Inflammatory macrophage treated with lipopolysaccharide for 4 hours (primary cell): ENCODE data around the gene ARMC6.
"Not testable (repeated sequence)": the region's sequence is repeated elsewhere in the genome, so short reads cannot be mapped to it uniquely, and the experiment has no call there.

ENCODE experiments used
- DNase-seq: peaks from one replicate; pipeline ENCODE4 v3.0.0-alpha.2; 2020

Gene ARMC6

DNA sequence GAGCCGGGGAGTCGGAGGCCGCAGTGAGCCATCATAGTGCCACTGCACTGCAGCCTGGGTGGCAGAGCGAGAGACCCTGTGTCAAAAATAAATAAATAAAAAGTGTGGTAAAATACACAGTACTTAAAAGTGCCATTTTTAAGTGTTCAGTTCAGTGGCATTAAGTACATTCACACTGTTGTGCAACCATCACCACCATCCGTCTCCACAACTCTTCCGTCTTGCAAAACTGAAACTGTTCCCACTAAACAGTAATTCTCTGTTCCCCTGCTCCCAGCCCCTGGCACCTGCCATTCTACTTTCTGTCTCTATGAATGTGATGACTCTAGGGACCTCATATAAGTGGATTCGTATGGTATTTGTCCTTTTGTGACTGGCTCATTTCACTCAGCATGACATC, 43.7 kb downstream of the ARMC6 start:
- DNase-seq: peak; percentile 53

- DNase-seq: no peak
Observed at GRCh38 chr19:19078801-19079200, 45.4 kb downstream of the ARMC6 start.

DNA sequence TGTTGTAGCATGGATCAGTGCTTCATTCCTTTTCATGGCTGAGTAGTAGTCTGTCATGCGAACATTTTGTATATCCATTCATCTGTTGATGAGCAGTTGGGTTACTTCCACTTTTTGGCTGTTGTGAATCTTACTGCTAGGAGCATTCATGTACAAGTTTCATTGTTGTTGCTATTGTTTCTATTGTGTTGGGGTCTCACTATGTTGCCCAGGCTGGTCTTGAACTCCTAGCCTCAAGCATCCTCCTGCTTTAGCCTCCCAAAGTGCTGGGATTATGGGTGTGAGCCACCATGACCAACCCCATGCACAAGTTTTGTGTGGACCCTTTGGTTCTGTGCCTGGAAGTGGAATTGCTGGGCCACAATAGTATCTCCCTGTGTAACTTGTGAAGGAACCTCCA, 46.2 kb downstream of the ARMC6 start:
- no peak for DNase-seq

- DNase-seq: no peak
Observed at GRCh38 chr19:19081642-19082151, 48.3 kb downstream of the ARMC6 start.

GRCh38 chr19:19083413-19084178, 50.2 kb downstream of the ARMC6 start:
- no peak for DNase-seq

DNA sequence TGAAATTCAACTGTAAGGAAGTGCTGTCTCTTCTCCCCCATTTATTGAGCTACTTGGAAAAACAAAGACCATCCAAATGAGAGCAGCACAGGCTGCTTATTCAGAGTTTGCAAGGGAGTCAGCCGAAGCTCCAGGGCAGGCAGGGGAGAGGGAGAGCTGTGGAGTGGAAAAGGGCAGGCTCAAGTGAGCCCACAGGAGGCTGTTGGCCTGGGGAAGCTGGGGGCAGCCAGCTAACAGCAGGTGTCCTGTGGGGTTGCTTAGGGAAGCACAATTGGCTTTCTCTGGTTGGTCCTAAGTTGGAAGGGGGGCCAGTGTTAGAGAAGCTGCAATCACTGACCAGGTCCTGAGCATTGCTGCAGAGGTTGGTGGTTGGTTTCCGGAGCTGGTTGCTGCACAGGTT, 54.3 kb downstream of the ARMC6 start:
- DNase-seq: no peak

GRCh38 chr19:19094513-19094912, 61.1 kb downstream of the ARMC6 start:
- DNase-seq: no peak

GRCh38 chr19:19095691-19096090, 62.3 kb downstream of the ARMC6 start:
- DNase-seq: no peak

DNA sequence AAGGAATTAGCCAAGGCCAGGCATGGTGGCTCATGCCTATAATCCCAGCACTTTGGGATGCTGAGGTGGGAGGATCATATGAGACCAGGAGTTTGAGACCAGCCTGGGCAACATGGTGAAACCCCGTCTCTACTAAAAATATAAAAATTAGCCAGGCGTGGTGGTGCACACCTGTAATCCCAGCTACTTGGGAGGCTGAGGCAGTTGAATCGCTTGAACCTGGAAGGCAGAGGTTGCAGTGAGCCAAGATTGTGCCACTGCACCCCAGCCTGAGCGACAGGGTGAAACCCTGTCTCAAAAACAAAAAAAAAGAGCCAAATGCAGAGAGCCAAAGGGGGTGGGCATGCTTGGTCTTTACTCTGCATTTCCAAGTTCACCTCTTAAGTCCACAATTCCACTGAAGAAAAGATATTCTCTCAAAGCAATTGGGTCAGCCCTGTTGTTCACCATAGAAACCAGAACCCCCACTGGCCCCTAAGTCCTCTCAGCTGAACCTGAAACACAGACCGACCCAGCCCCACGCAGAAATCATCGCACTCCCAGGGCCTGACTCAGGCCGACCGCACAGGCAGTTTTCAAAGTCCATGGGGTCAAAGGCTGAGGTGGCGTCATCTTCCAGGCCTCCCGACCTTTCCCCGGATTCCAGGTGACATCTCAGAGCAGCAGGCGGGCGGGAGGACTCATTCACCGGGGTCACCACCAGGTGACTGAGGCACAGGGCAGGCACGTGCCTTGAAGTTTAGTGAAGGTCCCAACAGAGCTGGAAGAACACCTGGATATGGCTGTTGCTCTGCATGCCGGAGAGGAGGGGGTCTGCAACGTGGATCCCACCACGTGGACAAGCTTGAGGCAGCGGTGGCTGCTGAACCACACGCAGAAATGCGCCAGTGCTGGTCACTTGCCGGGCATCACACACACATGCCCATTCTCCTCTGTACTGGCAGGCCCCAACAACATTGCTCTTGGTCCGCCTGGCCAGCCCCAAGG, 63.5 kb downstream of the ARMC6 start:
- no peak for DNase-seq

DNA sequence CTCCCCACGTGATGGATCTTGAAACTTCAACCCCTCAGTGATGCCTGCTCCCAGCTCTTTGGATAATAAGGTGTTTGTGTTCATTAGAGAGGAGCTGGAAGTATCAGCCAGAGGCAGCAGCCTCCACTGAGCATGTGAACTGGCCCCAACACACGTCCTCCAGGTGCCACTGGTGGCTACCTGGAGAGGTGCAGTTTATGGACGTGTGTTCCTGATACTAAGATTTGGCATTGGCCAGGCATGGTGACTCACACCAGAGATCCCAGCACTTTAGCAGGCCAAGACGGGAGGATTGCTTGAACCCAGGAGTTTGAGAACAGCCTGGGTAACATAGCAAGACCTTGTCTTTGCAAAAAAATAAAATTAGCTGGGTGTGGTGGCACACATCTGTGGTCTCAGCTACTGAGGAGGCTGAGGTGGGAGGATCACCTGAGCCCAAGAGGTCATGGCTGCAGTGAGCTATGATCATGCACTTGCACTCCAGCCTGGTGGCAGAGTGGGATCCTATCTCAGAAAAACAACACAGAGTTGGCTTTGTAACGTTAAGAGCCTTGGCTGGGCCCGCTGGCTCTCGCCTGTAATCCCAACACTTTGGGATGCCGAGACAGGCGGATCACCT, 64.8 kb downstream of the ARMC6 start:
- DNase-seq: no peak

DNA sequence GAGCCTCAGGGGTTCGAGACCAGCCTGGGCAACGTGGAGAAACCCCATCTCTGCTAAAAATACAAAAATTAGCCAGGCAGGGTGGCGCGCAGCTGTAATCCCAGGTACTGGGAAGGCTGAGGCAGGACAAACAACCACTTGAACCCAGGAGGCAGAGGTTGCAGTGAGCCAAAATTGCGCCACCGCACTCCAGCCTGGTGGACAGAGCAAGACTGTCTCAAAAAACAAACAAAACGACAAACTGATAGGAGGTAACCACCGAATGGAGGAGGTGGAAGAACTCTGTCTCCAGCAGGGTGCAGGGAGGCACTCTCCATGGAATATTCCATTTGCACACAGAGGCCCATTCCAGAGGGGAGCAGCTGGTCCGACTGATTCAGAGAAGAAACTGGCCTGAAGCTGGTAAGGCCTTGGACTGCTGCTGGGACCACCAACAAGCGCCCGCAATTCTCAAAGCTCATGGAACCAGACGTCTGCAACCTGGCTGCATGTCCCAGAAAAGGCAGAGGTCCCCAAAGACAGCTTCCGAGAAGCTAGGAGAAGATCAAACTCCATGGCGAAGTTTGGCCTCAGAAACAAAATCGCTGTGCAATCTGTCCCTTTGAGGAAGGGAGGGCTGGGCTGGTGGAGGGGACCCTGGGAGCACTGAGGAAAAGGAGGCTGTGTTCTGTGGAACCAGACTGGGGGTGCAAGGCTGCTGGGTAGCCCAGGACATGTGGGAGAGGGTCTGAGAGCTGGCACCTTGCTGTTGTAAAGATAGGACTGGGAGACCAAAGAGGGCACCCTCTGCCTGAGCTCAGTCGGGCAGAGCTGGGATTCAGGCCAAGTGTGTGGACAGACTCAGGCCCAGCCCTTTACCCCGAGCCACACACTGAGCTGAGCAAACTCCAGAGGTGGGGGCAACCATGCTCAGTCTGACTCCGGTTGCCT, 65.6 kb downstream of the ARMC6 start:
- DNase-seq: no peak

DNA sequence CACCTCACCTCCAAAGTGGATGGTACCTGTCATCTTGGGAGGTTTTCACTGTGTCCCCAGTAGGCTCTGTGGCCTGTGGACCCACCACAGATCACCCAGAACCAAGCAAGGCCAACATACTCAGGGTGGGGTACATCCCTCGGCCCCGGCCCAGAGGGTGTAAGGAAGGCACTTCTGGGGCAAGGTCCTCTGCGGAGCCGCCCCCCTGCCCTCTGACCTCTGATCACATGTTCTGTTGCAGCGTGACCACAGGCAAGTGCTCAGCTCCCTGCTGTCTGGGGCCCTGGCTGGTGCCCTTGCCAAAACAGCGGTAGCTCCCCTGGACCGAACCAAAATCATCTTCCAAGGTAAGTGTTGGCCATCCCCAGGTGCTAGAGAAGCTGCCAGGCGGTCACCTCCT, 68.1 kb downstream of the ARMC6 start:
- DNase-seq: no peak

DNA sequence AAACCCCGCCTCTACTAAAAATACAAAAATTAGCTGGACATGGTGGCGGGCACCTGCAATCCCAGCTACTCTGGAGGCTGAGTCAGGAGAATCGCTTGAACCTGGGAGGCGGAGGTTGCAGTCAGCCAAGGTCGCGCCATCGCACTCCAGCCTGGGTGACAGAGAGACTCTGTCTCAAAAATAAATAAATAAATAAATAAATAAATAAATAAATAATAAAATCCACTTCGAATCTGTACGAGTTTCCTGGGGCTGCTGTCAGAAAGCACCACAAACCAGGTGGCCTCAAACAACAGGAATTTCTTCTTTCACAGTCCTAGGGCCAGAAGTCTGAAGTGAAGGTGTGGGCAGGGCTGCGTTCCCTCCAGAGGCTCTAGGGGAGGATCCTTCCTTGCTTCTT, 69.2 kb downstream of the ARMC6 start:
- DNase-seq: not testable (repeated sequence)

DNA sequence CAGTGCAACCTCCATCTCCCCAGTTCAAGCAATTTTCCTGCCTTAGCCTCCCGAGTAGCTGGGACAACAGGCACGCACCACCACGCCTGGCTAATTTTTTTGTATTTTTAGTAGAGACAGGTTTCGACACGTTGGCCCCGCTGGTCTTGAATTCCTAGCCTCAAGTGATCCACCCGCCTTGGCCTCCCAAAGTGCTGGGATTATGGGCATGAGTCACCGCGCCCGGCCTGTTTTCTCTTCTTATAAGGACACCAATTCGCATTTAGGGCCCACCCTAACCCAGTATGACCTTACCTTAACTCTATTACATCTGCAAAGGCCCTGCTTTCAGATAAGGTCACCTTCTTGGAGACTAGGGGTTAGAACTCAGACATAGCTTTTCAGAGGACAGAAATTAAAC, 69.8 kb downstream of the ARMC6 start:
- no peak for DNase-seq

DNA sequence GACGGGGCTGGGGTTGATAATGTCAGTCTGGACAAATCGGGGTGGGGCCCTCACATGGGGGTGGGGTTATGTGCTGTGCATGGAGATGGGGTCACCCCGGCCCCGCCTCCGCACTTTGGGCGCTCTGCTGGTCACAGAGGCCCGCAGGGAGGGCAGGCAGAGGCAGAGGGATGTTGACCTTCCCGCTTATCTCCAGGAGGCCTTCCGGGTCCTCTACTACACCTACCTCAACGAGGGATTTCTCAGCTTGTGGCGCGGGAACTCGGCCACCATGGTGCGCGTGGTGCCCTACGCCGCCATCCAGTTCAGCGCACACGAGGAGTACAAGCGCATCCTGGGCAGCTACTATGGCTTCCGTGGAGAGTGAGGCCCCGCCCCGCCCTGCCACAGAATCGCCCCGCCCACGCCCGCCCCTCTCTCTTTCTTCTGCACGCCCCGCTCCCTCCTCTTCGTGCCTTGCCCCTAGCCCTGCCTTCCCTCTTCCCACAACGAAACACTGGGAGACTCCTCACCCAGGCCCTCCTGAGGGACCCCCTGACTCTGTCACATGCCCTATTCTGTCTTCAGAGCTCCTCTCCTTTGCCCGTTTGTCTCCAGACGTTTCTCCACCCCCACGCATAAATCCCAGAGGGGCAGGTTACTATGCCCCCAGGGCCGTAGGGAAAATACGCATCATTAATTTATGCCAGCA, 72.1 kb downstream of the ARMC6 start:
- no peak for DNase-seq

DNA sequence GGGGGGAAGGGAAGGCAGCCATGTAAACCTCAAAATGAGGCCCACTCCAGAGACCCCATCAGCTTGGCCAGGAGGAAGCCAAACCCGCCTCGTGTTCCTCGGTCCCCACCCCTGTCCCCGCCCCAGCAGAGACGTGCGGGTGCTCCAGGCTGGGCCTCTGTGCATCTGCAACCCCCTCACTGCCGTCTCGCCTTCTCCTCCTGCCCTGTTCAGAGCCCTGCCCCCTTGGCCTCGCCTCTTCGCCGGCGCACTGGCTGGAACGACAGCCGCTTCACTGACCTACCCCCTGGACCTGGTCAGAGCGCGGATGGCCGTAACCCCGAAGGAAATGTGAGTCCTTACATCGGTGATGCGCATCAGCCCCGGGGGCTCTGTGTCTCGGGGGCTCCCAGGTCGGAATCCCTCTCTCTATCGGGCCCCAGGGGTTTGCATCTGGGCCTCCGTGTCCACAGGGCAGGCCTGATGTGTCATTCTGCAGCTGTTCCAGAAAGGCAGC, 72.7 kb downstream of the ARMC6 start:
- DNase-seq: no peak

GRCh38 chr19:19106938-19107337, 73.5 kb downstream of the ARMC6 start:
- not testable (repeated sequence) for DNase-seq

GRCh38 chr19:19107654-19108053, 74.3 kb downstream of the ARMC6 start:
- DNase-seq: no peak
